SHP77 (cell line): ENCODE measurements around the gene MUC5AC.

Experiments used
- DNase-seq, 2 experiments: peaks; one replicate each; lab custom pipeline; 2025; lab: John Stamatoyannopoulos, UW

The MUC5AC gene

DNA sequence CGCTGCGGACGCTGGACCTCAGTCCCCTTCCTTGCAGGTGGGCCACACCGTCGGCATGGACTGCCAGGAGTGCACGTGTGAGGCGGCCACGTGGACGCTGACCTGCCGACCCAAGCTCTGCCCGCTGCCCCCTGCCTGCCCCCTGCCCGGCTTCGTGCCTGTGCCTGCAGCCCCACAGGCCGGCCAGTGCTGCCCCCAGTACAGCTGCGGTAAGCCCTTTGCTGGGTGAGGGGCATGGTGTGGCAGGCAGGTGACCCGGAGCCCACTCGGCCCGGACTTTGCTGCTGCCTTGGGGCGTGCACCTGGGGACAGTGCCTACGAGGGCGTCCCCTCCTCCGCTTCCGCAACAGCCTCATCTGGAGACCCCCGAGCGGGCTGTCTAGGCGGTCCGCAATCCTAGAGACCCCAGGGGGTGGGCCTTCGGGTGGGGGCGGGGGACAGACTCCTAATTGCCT lies 39.7 kb downstream of the MUC5AC start:
- DNase-seq, result no peak

GRCh38 chr11:1197886-1198560 lies 40.3 kb downstream of the MUC5AC start:
- DNase-seq, result no peak

GRCh38 chr11:1198561-1199240 lies 40.9 kb downstream of the MUC5AC start:
- no peak for DNase-seq

DNA sequence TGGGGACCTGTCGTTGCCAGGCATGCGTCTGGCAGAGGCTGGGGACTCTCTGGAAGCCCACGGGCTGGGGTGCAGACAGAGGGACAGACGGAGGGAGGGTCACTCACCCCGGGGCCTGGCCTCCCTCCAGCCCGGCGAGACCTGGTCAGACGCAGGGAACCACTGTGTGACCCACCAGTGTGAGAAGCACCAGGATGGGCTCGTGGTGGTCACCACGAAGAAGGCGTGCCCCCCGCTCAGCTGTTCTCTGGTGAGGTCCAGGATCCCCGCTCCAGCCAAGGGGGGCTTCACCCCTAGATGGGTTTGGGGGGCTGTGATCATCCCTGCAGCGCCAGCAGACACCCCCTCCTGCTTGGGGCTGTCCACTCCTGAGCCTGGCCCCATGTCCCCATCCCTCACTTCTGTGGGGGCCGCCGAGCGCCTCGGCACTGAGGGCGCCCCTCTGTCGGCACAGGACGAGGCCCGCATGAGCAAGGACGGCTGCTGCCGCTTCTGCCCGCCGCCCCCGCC lies 41.5 kb downstream of the MUC5AC start:
- DNase-seq, result no peak

DNA sequence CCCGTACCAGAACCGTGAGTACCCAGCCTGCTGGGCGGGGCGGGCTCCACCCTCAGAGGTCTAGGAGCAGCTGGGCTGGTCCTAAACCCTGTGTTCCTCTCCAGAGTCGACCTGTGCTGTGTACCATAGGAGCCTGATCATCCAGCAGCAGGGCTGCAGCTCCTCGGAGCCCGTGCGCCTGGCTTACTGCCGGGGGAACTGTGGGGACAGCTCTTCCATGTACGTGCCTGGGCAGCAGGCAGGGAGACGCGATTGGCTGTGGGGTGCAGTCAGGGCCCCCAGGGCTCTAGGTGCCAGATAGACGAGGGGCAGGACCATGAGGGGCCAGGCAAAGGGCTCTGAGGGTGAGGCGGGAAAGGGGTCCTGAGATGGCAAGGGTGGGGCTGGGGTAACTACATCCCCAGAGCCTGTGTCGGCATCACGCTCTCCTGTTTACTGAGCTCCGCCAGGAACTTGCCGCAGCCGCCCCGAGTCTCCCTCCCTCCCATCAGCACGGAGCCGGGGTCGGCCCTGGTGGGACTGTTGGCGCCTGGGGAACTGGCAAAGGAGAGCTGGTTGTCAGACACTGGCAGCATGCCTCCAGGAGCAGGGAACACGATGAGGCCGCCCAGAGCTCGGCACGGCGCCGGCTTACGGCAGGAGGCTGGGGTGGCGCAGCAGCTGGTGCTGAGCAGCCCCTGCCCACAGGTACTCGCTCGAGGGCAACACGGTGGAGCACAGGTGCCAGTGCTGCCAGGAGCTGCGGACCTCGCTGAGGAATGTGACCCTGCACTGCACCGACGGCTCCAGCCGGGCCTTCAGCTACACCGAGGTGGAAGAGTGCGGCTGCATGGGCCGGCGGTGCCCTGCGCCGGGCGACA lies 42.2 kb downstream of the MUC5AC start:
- DNase-seq, result no peak

- DNase-seq, result no peak
These were observed 42.9 kb downstream of the MUC5AC start for GRCh38 chr11:1200611-1201191.

DNA sequence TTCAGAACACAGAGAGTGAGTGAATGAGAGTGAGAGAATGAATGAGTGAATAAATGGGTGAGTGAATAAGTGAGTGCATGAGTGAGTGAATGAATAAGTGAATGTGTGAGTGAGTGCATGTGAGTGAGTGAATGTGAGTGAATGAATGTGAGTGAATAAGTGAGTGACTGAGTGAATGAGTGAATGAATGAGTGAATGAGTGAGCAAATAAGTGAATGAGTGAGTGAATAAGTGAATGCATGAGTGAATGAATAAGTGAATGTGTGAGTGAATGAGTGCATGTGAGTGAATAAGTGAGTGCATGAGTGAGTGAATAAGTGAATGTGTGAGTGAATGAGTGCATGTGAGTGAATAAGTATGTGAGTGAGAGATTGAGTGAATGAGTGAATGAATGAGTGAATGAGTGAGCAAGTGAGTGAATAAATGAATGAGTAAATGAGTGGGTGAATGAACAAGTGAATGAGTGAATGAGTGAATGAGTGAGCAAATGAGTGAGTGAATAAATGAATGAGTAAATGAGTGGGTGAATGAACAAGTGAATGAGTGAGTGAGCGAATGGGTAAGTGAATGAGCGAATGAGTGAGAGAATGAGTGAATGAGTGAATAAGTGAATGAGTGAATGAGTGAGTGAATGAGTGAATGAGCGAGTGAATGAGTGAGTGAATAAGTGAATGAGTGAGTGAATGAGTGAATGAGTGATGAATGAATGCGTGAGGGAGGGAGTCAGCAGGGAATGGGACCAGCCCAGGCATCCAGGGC lies 43.8 kb downstream of the MUC5AC start:
- no peak for DNase-seq

- DNase-seq, result no peak
These were observed 44.5 kb downstream of the MUC5AC start for GRCh38 chr11:1202154-1202775.

DNA sequence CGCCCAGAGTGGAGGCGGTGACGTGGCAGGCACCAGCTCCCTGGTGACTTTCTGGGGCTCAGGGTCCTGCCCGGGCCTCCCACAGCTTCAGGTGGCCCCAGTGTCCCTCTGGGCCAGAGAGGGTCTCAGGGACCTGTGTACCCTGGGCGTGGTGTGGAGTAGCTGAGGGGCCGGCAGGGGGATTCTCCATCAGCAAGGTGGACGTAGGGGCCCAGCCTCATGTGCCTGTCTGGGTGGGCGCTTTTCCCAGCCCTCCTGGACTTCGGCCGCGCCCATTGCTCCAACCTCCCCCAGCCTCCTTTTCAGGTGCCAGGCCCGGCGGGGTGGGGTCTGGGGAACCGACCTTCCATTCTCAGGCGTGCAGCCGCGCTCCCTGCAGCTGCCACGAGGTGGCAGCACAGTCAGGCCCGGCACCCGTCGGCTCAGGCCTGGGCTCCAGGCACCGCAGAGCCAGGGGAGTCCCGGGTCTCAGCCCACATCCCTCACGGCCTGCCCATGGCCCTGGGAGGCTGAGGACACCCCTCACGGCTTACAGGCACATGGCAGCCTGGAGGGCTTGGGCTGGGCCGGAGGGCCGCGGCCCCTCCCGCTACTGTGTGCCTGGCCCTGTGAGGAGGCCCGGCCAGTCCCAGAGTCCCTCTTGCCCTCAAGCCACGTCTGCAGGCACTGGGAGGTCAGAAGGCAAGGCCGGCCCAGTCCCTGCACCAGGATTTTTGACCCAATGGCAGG lies 45.2 kb downstream of the MUC5AC start:
- no peak for DNase-seq

DNA sequence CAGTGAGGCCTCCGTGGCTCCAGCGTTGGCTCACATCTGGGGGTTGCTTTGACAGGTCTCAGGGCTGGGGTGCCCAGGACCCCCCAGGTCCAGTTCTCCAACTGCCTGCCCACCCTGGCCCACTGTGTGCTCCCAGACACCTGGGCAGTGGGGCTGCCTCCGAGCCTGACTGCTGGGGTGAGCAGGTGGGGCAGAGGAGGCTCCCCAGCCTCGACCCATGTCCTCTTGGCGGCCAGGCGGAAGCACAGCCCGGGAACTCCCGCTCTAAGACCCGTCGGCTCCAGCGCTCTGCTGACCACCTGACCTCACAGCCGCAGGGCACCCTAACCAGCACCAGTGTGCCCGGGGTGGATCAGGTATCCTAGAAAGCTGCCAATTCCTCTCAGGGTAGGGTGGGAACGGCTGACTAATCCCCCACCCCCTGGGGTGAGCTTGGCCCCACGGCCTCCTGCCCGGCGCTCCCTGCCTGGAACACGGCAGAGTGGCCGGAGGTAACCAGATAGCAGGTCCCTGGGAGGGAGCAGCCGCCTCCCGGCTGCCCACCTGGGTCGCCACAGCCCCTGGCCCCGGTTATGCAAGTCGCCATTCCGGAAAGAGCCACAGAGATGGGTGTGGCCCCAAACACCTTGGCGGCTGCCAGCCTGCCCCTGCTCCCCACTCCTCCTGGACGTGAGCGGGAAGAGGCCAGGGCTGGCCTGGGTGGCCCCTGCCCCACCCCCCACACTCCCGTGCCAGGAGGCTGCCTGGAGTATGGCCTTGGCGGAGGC lies 45.9 kb downstream of the MUC5AC start:
- no peak for DNase-seq

DNA sequence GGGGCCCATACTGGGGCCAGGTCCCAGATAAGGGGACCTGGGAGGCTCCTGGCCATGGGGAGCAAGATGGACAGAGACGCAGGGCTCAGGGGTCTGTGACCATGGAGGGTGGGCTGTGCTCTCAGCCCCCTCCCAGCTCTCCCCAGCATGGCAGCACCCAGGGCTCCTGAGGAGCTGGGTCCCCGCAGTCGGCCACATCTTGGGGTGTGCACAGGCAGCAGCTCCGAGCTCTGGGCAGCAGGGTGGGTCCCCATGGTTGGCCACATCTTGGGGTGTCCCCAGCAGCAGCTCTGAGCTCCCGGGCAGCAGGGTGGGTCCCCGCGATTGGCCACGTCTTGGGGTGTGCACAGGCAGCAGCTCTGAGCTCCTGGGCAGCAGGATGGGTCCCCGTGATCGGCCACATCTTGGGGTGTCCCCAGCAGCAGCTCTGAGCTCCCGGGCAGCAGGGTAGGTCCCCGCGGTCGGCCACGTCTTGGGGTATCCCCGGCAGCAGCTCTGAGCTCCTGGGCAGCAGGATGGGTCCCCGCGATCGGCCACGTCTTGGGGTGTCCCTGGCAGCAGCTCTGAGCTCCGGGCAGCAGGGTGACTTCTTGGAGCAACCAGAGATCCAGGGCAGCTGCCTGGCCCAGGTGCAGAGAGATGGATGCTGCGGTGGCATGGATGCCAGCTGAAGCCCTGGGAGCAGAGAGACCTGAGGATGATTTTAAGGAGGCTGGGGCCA lies 46.8 kb downstream of the MUC5AC start:
- DNase-seq, result no peak

DNA sequence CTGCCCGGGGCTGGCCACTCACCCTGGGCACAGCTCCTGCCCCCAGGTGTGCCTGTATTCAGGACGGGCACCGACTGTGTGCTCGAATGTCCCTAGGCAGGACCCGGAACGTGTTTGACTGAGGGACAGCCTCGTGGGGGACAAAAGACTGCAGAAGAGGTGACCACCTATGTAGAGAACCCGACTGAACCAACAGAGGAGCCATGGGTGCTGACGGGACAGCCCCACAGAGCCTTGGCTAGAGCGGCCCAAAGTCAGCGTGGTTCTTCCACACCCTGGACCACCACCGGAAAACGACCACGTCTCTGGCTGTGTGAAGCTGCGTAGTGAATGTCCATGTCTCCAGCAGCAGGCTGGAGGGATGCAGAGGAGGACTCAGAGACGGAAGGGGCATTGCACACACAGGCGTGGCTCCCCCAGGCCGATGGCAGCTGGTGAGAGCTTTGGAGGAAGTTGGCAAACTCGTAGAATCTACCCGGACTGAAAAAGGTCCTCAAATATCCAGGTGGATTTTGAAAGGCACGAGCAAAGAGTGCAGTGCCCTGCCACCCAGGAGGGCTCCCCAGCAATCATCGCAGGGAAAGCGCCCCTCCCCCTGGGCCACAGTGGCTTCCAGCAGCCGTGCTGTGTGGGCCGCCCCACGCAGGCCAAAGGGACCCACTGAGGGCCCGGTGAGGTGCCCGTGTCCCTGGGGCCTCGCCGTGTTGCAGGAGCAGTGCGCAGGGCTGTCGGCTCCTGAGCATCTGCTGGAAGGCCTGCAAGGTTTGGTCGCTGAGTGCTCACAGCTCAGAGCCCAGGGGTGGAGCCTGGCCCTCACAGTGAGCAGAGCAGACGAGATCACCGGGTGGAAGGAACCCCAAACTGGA lies 47.6 kb downstream of the MUC5AC start:
- no peak for DNase-seq

DNA sequence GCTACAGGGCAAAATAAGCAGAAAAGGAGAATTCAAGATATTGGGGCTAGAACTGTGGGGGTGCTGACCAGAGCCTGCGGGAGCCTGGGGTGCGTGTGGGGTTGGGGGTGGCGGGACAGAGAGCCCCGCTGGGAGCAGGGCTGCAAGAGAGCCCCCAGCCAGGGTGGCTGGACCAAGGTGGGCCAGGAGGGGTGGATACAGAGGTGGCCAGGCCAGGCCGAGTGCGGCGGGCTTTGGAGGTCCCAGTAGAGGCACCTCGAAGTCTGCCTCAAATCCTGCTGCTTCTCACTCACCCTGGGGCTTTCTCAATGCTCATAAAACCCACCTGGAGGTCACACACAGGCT lies 48.2 kb downstream of the MUC5AC start:
- no peak for DNase-seq

DNA sequence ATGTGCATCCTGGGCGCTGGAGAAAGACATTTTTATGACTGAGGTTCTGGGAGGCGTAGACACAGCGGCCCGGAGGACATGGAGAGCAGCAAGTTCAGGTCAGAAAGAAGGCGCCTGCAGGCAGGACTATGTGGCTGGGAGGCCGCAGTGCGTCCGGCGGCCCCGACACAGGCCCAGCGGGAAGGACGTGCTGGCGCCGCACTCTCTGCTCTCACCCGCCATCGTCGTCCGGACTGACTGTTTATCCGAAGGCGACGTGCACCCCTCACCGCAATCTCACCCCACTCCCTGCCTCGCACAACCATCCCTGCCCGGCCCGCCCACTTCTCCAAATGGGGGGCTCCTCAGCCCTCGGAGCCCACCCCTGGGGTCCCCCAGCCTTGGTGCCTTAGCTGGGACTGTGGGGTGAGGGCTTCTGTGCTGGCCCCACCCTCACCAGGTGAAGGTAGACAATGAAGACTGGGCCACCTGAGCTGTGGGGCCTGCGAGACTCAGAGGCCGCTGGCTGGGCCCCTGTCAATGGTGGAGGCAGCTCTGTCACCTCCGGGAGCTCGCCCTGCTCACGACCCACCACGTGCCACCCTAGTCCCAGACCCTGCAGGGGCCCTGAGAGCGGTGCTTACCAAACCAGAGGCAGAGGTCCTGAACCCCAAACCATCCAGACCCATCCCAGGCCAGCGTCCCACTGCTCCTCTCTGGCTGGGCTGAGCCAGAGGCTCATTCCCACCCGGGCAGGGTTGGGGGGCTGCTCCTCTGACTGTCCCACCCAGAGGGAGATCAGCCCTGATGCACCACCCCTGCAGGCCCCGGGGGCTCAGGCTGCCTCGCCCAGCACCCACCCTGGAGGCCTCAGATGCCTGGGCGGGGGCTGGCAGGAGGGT lies 48.9 kb downstream of the MUC5AC start:
- DNase-seq, result no peak

DNA sequence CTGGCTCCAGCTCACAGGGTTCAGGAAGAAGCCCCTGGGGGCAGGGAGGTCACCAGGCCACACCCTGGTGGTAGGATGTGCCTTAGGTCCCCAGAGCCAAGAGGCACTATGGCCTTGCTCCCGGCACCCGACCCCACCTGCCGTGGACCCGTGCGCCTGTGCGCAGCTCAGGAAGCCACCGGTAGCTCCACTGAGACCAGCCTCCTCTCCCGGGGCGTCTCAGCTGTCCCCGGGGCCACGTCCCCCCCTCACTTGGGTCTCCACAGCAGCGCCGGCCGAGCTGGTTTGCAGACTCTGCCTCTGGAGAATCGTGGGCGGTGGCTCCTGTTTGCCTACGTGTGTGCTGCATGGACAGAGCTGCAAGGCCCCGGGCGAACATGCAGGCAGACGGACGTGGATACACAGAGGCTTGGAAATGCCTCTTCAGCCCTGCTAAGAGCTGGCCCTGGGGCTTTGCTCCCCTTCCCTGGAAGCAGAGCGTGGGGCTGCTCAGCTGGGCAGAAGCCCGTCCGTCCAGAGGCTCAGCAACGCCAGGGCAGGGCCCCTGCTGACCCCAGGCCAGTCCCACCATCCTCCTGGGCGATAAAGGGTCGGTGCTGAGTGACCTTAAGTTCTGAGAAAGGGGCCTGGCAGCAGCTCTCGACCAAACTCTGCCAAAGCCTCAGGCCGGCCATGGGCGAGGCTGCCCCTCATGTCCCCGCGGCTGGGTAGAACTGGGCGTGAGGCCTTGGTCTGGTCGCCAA lies 49.8 kb downstream of the MUC5AC start:
- no peak for DNase-seq

DNA sequence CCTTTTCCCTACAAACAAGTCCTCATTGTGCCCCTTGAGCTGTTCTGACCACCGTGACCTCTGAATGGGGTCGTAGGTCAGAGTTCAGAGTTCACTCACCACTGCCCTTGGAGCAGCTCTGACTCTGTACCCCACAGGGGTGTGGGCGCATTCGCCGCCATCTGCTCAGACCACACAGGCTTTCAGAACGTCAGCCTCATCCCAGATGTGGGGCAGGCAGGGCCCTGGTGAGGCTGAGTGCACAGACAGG lies 50.3 kb downstream of the MUC5AC start:
- no peak for DNase-seq
